Non-pigmented ciliary epithelial cell (primary cell): ENCODE data around the gene PSMB10.
"Not testable (repeated sequence)": the region's sequence is repeated elsewhere in the genome, so short reads cannot be mapped to it uniquely, and the experiment has no call there.

ENCODE experiments used
- DNase-seq: peaks from one replicate; pipeline ENCODE4 v3.0.0-alpha.2; 2010; ENCODE audit warnings: low read depth

Gene PSMB10

DNA sequence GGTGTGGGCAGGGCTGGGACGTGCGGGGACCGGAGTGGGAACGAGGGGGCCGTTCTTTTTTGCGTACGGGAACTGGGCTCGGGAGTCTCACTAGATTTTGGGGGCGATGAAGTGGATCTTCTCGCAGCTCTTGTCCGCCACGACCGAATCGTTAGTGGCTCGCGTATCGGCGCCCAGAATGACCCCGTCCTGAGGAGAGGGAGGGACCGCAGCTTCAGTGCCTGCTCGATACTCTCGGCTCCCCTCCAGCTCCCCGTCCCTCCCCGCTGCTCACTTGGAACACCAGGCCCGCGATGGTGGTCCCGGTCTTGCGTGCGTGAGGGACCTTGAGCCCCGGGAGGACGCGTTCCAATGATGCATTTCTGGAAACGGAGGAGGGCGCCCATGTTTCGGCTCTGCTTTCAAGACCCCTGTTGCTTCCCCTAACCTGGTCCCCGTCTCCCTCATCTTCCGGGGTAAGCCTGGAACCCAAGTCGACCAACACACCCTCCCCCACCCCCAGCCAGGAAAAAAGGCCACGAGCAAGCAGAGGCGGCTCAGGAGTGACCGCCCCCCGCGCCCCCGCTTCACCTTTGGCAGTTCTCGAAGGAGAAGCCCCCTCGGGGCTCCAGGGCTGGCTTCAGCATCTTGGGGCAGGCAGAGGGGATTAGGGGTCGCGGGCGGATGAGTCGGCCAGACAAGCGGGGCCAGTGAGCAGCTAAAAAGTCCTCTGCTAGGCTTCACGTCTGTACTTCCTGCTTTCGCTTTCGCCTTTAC, at the start of gene PSMB10:
Gene PSMB10, minus strand, starts transcription at position 727 of the 756 bp plus-strand sequence. Its CDS starts 101 bp downstream, at position 626.
- DNase-seq: peak; percentile 22

DNA sequence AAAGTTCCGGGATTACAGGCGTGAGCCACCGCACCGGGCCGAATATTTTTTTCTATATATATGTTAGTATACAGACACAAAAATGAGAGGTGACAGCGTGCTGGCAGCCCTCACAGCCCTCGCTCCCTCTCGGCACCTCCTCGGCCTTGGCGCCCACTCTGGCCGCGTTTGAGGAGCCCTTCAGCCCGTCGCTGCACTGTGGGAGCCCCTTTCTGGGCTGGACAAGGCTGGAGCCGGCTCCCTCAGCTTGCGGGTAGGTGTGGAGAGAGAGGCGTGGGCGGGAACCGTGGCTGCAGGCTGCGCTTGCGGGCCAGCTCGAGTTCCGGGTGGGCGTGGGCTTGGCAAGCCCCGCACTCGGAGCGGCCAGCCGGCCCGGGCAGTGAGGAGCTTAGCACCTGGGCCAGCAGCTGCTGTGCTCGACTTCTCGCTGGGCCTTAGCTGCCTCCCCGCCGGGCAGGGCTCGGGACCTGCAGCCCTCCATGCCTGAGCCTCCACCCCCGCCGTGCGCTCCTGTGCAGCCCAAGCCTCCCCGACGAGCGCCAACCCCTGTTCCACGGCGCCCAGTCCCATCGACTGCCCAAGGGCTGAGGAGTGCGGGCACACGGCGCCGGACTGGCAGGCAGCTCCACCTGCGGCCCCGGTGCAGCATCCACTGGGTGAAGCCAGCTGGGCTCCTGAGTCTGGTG, 45.5 kb upstream of the PSMB10 start:
- no peak for DNase-seq

DNA sequence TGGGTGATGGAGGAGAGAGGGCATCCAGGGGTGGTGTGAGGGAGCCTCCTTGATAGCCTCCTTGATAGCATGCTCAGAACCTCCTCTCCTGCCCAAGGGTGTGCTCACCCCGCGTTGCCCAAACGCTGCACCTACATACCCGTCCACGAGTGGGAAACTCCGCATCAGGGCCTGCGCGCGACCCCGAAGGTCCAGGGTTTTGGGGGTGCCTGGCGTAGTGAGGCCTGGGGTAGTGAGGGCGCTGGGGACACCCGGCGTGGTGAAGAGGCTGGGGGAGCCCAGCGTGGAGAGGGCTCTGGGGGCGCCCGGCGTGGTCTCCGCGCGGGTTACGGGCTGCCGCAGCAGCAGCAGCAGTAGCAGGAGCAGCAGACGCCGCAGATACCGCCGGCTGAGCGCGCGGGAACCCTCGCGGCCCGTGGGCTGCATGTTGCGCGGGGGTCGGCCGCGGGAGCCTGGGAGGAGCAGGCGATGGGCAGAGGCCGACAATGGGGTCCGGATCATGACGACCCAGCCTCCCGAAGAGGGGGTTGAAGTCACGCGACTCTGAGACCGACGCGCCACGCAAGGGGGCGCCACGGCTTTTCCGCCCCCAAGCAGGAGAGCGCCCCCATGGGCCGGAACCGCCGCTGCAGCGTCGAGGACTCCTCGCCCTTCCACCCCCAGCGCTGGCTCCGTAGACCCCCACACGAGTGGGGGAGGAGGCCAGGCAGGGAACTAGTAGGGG, 43.5 kb upstream of the PSMB10 start, which contains the start of gene DPEP3:
Gene DPEP3, minus strand, starts transcription at position 545 of the 724 bp plus-strand sequence. Its CDS starts 119 bp downstream, at position 426.
- DNase-seq: no peak

DNA sequence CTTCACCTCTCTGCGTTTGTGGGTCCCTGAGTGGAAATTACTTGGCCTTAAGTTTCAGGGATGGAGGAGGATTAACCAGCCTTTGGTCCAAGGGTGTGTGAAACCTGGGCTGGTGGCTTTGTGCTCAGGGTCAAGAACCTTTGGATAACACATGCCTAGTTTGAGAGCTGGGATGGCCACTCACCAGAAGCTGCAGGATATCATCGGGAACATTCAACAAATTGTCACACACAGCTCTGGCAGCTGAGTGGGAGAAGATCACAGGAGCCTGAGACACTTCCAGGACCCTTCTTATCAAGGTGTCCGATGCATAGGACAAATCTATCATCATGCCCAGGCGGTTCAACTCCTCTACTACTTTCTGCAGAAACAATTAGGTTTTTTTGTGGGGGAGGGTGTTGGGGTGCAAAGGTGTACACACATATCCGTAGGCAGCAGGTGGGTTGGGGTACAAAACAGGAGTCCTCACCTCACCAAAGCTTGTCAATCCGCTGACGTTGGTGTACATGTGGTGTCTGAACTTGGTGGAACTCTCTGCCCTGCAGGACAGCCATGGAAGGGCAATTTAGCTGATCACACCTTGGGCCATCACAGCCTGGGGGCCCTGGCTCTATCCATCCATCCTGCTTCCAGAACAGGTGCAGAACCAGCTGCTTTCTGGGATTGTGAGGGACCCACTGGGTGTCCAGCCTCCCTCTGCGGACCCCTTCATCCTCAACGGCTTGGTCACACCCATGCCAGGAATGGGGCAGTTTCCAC, 41.0 kb upstream of the PSMB10 start:
- DNase-seq: no peak

DNA sequence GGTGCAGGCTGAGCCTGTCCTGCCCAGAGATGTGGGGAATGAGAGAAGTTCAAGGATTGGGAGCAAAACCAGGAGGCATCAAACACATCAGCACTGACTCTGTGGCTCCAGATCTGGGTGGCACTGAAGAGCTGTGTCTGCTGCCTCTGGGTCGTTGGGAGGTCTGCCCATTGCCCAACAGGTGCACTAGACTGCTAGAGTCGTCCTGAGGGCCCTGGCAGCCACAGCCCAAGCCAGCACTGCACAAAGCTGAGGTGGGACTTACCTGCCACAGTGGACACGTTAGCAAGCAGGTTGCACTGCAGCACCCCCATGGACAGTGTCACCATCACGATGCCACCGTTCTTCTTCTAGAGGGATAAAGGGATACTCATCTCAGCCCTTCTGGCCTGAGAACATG, 40.4 kb upstream of the PSMB10 start:
- no peak for DNase-seq

DNA sequence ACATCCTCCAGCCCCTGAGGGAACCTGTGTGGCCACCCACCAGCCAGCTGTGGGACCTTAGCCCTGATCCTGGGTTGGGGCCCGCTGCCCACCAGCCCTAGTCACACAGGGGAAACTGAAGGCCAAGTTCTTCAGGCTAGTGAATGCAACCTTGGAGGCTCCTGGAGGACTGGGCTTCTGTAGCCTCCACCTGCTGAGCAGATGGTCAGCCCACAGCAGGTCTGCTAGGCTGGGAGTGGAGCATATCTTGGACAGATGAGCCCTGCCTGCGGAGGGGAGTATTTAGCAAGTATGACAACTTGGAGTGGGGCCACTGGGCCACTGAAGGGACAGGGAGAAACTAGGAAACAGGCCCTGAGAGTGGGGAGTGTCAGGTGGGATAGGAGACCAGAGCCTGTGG, 39.6 kb upstream of the PSMB10 start:
- no peak for DNase-seq

GRCh38 chr16:67975321-67976105, 38.9 kb upstream of the PSMB10 start:
- no peak for DNase-seq

DNA sequence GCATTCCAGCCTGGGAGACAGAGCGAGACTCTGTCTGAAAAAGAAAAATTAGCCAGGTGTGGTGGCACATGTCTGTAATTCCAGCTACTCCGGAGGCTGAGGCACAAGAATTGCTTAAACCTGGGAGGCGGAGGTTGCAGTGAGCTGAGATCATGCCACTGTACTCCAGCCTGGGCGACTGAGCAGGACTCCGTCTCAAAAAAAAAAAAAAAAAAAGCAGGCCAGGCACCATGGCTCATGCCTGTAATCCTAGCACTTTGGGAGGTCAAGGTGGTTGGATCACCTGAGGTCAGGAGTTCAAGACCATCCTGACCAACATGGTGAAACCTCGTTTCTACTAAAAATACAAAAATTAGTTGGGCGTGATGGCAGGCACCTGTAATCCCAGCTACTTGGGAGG, 35.6 kb upstream of the PSMB10 start:
- DNase-seq: not testable (repeated sequence)

- DNase-seq: no peak
These were observed 34.5 kb upstream of the PSMB10 start for GRCh38 chr16:67971111-67971510.

GRCh38 chr16:67969254-67970039, 32.8 kb upstream of the PSMB10 start:
- DNase-seq: no peak

DNA sequence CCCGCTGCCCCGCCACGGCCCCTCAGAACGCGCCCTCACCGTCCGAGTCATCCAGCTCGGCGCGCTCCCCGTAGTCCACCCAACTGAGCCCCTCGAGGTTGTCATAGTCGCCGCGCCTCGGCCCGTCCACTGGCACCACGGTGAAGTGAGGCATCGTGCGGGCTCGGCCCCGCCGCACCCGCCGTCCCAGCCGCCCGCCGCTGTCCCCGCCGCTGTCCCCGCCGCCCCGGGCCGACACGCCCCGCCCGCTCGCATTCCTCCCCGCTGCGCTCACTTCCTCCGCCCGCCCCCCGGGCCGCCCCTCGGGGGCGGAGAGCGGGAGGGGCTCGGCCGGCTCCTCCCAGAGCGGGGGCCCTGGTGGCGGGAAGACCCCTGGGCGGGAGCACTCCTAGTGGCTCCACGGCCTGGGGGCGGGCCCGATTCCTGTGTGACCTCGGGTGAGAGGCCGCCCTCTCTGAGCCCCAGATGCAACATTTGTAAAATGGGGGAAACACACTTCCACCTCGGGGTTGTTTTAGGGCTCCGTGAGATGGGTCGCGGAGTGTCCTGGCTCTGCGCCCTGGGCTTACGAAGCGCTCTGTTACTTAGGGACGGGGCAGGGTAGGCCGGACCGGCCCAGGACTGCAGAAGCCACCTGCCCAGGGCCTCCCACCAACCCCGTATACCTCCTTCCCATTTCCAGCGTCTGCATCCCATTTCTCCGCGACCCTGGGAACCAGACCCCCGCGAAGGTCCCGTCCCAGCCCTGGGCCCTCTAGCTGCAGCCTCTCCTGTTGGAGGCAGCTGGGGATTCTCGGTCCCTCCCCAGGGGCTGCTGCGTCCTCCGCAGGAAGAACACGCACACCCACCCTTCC, 32.0 kb upstream of the PSMB10 start, which contains the start of gene SLC12A4:
Gene SLC12A4, minus strand, starts transcription at position 238 of the 854 bp plus-strand sequence. Its CDS starts 84 bp downstream, at position 154.
- no peak for DNase-seq

- no peak for DNase-seq
These were observed 31.3 kb upstream of the PSMB10 start for GRCh38 chr16:67967958-67968399.

GRCh38 chr16:67967183-67967957, 30.7 kb upstream of the PSMB10 start:
- DNase-seq: no peak

DNA sequence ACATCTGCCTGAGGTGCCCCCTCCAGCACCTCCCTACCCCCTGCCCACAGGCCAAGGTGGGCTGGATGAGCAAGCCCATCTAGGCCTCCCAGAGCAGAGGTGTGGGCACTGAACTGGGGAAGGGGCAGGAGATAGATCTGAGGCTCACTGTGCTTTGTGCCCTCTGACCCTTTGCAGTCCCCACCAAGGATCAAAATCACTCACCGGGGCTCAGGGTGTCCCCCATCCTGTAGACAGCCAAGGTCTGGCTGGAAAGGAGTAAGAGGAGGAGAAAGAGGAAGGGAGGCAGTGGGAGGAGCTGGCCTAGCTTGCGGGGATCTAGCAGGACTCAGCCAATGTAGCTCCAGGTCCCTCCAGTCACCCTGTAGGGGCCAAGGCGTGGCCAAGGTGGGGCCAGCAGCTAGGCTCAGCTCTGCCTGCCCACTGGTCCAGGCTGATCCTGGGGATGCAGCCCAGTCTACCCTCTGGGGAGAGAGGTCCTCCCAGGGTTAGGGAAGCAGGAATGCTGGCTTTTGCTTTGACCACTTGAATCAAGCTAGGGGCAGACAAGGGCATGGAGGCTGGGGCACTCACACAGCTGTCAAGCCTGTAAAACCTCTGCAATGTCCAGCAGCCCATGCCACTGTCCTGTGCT, 30.0 kb upstream of the PSMB10 start:
- no peak for DNase-seq

DNA sequence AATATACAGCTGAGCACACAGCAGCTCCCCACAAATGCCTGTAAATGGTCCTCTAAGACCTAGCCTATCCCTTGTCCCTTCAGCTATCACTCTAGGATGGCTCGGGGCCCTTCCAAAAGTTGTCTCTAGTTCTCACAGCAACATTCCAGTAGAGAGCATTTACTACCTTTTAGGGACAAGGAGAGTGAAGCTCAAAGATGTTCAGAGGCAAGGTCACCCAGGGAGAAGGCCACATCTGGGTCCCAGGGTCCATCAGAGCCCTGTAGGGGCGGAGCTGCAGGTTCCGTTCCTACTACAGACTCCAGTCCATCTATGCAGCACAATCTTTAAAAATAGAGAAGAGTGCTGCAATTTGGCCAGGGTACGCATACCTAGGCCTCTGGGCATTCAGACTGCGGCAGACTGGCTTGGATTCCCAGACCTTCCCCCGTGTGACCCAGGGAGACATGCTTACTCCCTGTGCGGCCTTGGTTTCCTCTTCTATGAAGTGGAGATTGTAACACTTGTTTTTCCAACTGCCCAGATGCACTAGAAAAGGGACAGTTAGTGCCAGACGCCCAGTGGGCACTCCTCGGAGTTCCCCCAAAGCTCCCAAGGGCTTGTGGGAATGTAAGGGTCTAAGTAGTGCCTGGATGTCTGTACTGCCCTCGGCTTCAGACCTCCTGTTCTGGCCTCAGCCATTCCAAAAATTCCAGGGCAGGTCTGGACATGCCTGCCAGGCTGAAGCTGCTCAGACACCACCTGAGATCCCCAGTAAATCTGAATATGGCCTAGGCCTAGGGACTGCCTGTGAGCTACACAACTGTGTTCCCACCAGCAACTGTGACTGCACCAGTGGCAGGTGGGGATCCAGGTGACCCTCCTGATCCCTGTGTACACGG, 29.3 kb upstream of the PSMB10 start:
- no peak for DNase-seq

- DNase-seq: no peak
These were observed 28.0 kb upstream of the PSMB10 start for GRCh38 chr16:67964477-67965131.
